ENCODE measurements around the gene ENPP7. TPM values are rescaled to one million over a fixed set of nuclear protein-coding genes. Genes with fewer than 3 reads are reported as not detected.

ENPP7 gene
- total and polyA plus RNA-seq, 8 donors = 5.0 TPM; not detected in 7

DNA sequence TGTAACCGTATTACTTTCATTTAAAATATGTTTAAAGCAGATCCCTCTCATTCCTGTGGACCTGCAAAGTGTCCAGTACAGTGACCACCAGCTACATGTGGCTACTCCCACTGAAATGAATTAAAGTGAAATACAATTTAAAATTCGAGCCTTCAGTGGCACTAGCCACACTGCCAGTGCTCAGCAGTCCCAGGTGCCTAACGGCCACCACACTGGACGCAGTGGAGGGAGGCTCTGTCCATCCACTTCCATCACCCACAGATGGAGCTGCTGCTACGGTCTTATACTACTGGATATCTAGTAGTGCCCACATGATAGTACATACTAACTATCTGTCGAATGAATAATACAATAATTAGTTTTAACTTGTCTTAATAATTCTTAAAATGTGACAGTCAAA lies 44.9 kb downstream of the ENPP7 start:
- 77 to 85% (median 81%) methylated on average over 6 of the region's 6 CpGs for WGBS, 5 donors
- H3K27me3 ChIP-seq = peaks cover 10 to 95% (median 68%) of the 10 kb centered on the region in 3 donors
- no peaks in the 10 kb centered on the region for H3K9me3 ChIP-seq
- H3K27ac ChIP-seq = no peak overlapping the region
- peaks cover 14 to 27% (median 22%) of the 10 kb centered on the region in 4 donors for H3K4me1 ChIP-seq
- no peaks in the 10 kb centered on the region for H3K36me3 ChIP-seq
- no peak overlapping the region for H3K4me3 ChIP-seq
- DNase-seq = no peak
- intact Hi-C loops (cut with DNase I; ENCODE audit: low total_unique reads) = no loop called here
- TF ChIP-seq EP300 (IDR thresholded peaks at IDR 0.05) = no peak
- no peak for TF ChIP-seq POLR2AphosphoS5 (IDR thresholded peaks at IDR 0.05)
- TF ChIP-seq POLR2A (IDR thresholded peaks at IDR 0.05) = no peak
- TF ChIP-seq, protein P1, sequence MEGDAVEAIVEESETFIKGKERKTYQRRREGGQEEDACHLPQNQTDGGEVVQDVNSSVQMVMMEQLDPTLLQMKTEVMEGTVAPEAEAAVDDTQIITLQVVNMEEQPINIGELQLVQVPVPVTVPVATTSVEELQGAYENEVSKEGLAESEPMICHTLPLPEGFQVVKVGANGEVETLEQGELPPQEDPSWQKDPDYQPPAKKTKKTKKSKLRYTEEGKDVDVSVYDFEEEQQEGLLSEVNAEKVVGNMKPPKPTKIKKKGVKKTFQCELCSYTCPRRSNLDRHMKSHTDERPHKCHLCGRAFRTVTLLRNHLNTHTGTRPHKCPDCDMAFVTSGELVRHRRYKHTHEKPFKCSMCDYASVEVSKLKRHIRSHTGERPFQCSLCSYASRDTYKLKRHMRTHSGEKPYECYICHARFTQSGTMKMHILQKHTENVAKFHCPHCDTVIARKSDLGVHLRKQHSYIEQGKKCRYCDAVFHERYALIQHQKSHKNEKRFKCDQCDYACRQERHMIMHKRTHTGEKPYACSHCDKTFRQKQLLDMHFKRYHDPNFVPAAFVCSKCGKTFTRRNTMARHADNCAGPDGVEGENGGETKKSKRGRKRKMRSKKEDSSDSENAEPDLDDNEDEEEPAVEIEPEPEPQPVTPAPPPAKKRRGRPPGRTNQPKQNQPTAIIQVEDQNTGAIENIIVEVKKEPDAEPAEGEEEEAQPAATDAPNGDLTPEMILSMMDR (IDR thresholded peaks at IDR 0.05) = no peak

DNA sequence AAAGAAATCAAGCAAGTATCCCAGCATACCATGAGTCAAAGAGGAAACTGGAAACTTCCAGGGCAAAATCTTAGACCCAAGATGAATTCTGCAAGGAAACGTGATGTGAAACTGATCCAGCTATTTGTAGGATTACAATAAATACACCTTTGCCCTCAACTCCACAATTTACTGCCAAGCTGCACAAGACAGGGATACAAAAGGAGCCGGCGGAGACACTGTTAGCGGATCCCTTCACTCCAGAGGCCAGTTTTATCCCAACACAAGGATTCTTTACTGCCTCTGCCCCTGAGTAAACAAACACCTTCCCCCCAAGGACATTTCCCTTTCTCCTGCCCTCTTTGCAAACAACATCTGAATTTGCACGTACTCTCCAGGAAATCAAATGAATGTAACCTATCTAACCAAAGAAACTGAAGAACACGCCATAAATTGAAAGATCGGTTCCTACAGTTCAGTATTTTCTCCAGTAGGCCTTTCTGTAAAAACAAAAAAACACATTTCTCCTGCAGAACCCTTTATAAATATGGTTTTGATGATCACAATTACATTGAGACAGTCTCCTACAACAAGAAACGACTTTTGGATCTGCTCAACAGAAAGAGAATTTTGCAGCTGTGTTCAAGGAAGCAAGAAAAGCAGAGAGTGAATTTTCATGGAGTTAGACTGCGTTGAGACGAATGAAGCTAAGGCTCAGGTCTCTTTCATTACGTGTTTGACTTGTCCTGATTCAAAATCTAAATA lies 45.8 kb downstream of the ENPP7 start:
- WGBS, 5 donors = 43 to 56% (median 48%) methylated on average over 11 of the region's 11 CpGs
- no peak overlapping the region for H3K27ac ChIP-seq
- TF ChIP-seq EP300 (IDR thresholded peaks at IDR 0.05) (no peak), POLR2AphosphoS5 (IDR thresholded peaks at IDR 0.05) (no peak)
- TF ChIP-seq, protein P1 (IDR thresholded peaks at IDR 0.05) = no peak
- H3K27me3 ChIP-seq = peaks cover 10 to 97% (median 73%) of the 10 kb centered on the region in 3 donors
- intact Hi-C loops (cut with DNase I; ENCODE audit: low total_unique reads) = no loop called here
- no peak overlapping the region for H3K4me3 ChIP-seq
- peak in 1 of 2 donors; percentile 43 for DNase-seq
- H3K9me3 ChIP-seq = no peaks in the 10 kb centered on the region
- no peaks in the 10 kb centered on the region for H3K36me3 ChIP-seq
- peaks cover 14 to 27% (median 22%) of the 10 kb centered on the region in 4 donors for H3K4me1 ChIP-seq

DNA sequence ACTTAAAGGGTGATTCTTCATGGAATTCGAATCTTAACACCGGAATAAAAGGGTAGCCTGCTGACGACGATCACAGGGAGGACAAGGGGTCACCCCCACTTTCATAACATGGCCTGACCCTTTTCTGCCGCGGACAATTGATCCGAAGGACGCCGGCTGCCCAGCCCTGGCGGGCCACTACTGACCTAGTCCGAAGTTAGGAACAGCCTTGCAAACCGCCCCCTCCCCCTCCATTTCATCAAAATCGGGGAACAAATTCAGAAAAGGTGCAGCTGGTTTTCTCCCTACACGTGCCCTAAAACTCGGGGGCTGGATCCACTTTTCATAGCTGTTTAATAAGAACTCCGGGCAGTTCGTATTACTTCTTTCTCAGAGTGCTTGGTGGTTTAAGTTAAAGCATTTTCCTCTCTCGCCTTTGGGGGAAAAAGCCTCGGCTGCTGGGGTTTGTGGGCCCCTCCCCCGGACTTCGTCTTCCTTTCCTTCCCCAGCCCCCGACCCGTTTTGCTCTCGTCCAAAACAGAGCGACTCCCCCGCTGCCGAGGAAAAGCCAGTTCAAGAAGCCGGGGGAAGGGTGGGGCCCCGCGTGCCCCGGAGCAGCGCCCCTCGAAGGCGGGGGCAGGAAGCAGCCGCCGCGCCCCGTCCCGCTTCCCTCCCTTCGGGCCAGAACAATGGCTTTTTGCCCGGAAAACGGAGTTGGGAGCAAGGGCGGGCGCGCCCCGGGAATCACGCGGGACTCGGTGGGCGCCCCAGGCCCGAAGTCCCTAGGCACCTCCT lies 46.6 kb downstream of the ENPP7 start:
- H3K4me1 ChIP-seq = peaks cover 14 to 27% (median 22%) of the 10 kb centered on the region in 4 donors
- peak; percentile 29 to 90 for DNase-seq
- 6 to 7% (median 7%) methylated on average over 42 to 51 of the region's 51 CpGs for WGBS, 5 donors
- peak overlapping the region in 4 of 5 donors; percentile 20 to 76 (median 54) for H3K27ac ChIP-seq
- TF ChIP-seq POLR2AphosphoS5 (IDR thresholded peaks at IDR 0.05) (peak in 1 of 3 donors; percentile 4), EP300 (IDR thresholded peaks at IDR 0.05) (no peak)
- H3K27me3 ChIP-seq = peaks cover 10 to 97% (median 73%) of the 10 kb centered on the region in 3 donors
- H3K36me3 ChIP-seq = no peaks in the 10 kb centered on the region
- H3K9me3 ChIP-seq = no peaks in the 10 kb centered on the region
- peak overlapping the region; percentile 47 to 76 (median 56) for H3K4me3 ChIP-seq
- intact Hi-C loops (cut with DNase I; ENCODE audit: low total_unique reads) = no loop called here

DNA sequence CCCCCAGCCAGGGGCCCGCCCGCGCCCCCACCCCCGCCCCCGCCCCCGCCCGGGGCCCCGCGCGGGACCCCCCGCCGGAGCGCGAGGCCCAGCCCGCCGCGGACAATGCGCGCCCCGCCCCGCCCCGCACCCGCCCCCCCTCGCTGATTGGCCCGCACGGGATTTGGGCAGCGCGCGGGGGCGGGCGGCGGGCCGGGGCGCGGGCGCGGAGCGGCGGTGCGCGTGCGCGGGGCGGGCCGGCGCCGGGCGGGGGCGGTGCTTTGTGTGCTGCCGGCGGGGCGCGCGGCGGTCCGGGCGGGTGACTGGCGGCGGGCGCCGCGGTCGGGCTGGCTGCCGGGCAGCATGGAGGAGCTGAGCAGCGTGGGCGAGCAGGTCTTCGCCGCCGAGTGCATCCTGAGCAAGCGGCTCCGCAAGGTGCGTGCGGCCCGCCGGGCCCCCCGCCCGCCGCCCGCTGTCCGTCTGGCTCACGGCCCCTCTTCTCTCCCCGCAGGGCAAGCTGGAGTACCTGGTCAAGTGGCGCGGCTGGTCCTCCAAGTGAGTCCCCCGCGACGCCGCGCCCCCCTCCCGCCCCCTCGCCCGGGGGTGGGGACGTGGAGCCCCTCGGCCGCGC lies 47.3 kb downstream of the ENPP7 start, which contains the start of gene CBX2:
Gene CBX2, plus strand, starts transcription at position 255 of the 610 bp plus-strand sequence. Its CDS starts 88 bp downstream, at position 343.
- Histone ChIP-seq H3K36me3 (no peaks in the 10 kb centered on the region), H3K27me3 (peaks cover 10 to 97% (median 66%) of the 10 kb centered on the region in 3 donors), H3K9me3 (no peaks in the 10 kb centered on the region), H3K4me3 (peak within 1 kb of the TSS; percentile 56 to 76 (median 67)), H3K4me1 (peaks cover 14 to 27% (median 22%) of the 10 kb centered on the region in 4 donors), H3K27ac (peak within 1 kb of the TSS in 4 of 5 donors; percentile 20 to 76 (median 54))
- TF ChIP-seq, protein P1 (IDR thresholded peaks at IDR 0.05) = no peak
- TF ChIP-seq POLR2A (IDR thresholded peaks at IDR 0.05) = no peak
- no peak for TF ChIP-seq POLR2AphosphoS5 (IDR thresholded peaks at IDR 0.05)
- TF ChIP-seq EP300 (IDR thresholded peaks at IDR 0.05) = no peak
- DNase-seq = peak; percentile 77 to 94
- intact Hi-C loops (cut with DNase I; ENCODE audit: low total_unique reads) = no loop called here
- 0 to 1% (median 1%) methylated on average over 1 to 83 of the region's 96 CpGs; no CpG with 5 or more reads in 1 of the 5 donors for WGBS, 5 donors

Measured in stomach (tissue), 9 donors.